Fibroblast of skin of abdomen (primary cell): Measurements from ENCODE around the gene ATG16L2.
"Not testable (repeated sequence)": the region's sequence is repeated elsewhere in the genome, so short reads cannot be mapped to it uniquely, and the experiment has no call there.

ENCODE experiments used
- DNase-seq: peaks from one replicate; pipeline ENCODE4 v3.0.0-alpha.2; 2013

The ATG16L2 gene

GRCh38 chr11:72780296-72781062 is 33.7 kb upstream of the ATG16L2 start:
- no peak for DNase-seq

GRCh38 chr11:72781063-72781312 is 33.2 kb upstream of the ATG16L2 start:
- no peak for DNase-seq

GRCh38 chr11:72781313-72782080 is 32.7 kb upstream of the ATG16L2 start:
- no peak for DNase-seq

GRCh38 chr11:72782081-72782920 is 31.9 kb upstream of the ATG16L2 start:
- DNase-seq, result no peak

GRCh38 chr11:72783144-72783905 is 30.9 kb upstream of the ATG16L2 start:
- no peak for DNase-seq

- no peak for DNase-seq
These were observed 29.5 kb upstream of the ATG16L2 start for GRCh38 chr11:72784662-72785061.

GRCh38 chr11:72786305-72787215 is 27.7 kb upstream of the ATG16L2 start:
- DNase-seq, result no peak

- DNase-seq, result no peak
These were observed 26.8 kb upstream of the ATG16L2 start for GRCh38 chr11:72787216-72788104.

GRCh38 chr11:72788241-72788640 is 26.0 kb upstream of the ATG16L2 start:
- no peak for DNase-seq

GRCh38 chr11:72789493-72790131 is 24.6 kb upstream of the ATG16L2 start:
- peak; percentile 90 for DNase-seq

GRCh38 chr11:72791228-72791627 is 23.0 kb upstream of the ATG16L2 start:
- not testable (repeated sequence) for DNase-seq

- DNase-seq, result no peak
These were observed 21.7 kb upstream of the ATG16L2 start for GRCh38 chr11:72792437-72793021.

- no peak for DNase-seq
These were observed 21.2 kb upstream of the ATG16L2 start for GRCh38 chr11:72793076-72793424.

GRCh38 chr11:72793425-72794367 is 20.5 kb upstream of the ATG16L2 start, which contains the start of gene STARD10:
TSS of gene STARD10 (minus strand) at chr11:72794047. CDS start at chr11:72781181, 12,866 bp downstream.
- DNase-seq, result peak; percentile 95

- DNase-seq, result no peak
These were observed 15.8 kb upstream of the ATG16L2 start for GRCh38 chr11:72798361-72798760.

GRCh38 chr11:72799441-72799840 is 14.8 kb upstream of the ATG16L2 start:
- DNase-seq, result no peak

- no peak for DNase-seq
These were observed 11.4 kb upstream of the ATG16L2 start for GRCh38 chr11:72802822-72803221.

- DNase-seq, result no peak
These were observed 9.0 kb upstream of the ATG16L2 start for GRCh38 chr11:72805216-72805615.
